MCF 10A (cell line): ENCODE results near the gene ITGAE. TPM values are rescaled to one million over a fixed set of nuclear protein-coding genes. Genes with fewer than 3 reads are reported as not detected.

Experiments
- BruUV-seq: library from RNA; stranded (reverse); fragments of 400-500 nt; replicated peaks from 2 replicates; lab custom pipeline; 2021; lab: Mats Ljungman, UMichigan
- CTCF ChIA-PET: fragments of 300-600 bp; sonication (Branson Sonifier 250); formaldehyde crosslinking; extraction: SDS; loops from one replicate; lab custom pipeline; 2021; ENCODE audit warnings: antibody characterized with exemption, inconsistent platforms; lab: Yijun Ruan, JAX
- POLR2A ChIA-PET: fragments of 300-600, 350-650 bp; sonication (Branson Sonifier 250); formaldehyde crosslinking; extraction: SDS; loops from one replicate; lab custom pipeline; 2020; ENCODE audit warnings: antibody characterized with exemption, inconsistent platforms; lab: Yijun Ruan, JAX
- DNase-seq: peaks from one replicate; pipeline ENCODE4 v3.0.0-alpha.2; 2018; ENCODE audit not compliant: unreplicated experiment
- H3K27ac Mint-ChIP-seq: one replicate; pipeline ENCODE4 v1.8.0; 2022; ENCODE audit warnings: mild to moderate bottlenecking, low read depth, mixed read lengths; ENCODE audit not compliant: unreplicated experiment
- H3K27me3 Mint-ChIP-seq: one replicate; pipeline ENCODE4 v1.8.0; 2022; ENCODE audit warnings: mixed read lengths; ENCODE audit not compliant: insufficient read depth, unreplicated experiment
- H3K36me3 Mint-ChIP-seq: one replicate; pipeline ENCODE4 v1.8.0; 2022; ENCODE audit warnings: mild to moderate bottlenecking, moderate library complexity, mixed read lengths; ENCODE audit not compliant: insufficient read depth, unreplicated experiment
- H3K4me1 Mint-ChIP-seq: one replicate; pipeline ENCODE4 v1.8.0; 2022; ENCODE audit warnings: mixed read lengths; ENCODE audit not compliant: insufficient read depth, unreplicated experiment
- H3K4me3 Mint-ChIP-seq: one replicate; pipeline ENCODE4 v1.8.0; 2022; ENCODE audit warnings: mild to moderate bottlenecking, moderate library complexity, mixed read lengths; ENCODE audit not compliant: unreplicated experiment
- H3K9me3 Mint-ChIP-seq: one replicate; pipeline ENCODE4 v1.8.0; 2022; ENCODE audit warnings: mixed read lengths; ENCODE audit not compliant: unreplicated experiment
- CTCF ChIP-seq: fragments of 200-600 bp; IDR thresholded peaks from one replicate; pipeline ENCODE4 v1.8.0; 2022; ENCODE audit warnings: antibody characterized with exemption, mild to moderate bottlenecking; ENCODE audit not compliant: unreplicated experiment
- intact Hi-C: fragments of 100-400 bp; cut with micrococcal nuclease; formaldehyde crosslinking; loops from 2 replicates; pipeline ENCODE4 v1.14.1; 2022
- total RNA-seq: library from RNA; stranded (reverse); gene quantifications from 2 replicates; pipeline ENCODE4 v1.2.3, GENCODE V29; 2022

ITGAE gene
- total RNA-seq, 1 experiment from 2014 or later: 26.6 TPM

GRCh38 chr17:3766779-3767178, 34.2 kb downstream of the ITGAE start:
- H3K4me3 Mint-ChIP-seq: no peak overlapping the region
- no peaks in the 10 kb centered on the region for H3K4me1 Mint-ChIP-seq
- CTCF ChIA-PET: no interaction called here
- H3K27me3 Mint-ChIP-seq: peaks cover 11% of the 10 kb centered on the region
- no peaks in the 10 kb centered on the region for H3K36me3 Mint-ChIP-seq
- POLR2A ChIA-PET: no interaction called here
- TF ChIP-seq CTCF: no peak
- no TSS peak for BruUV-seq
- H3K27ac Mint-ChIP-seq: no peak overlapping the region
- intact Hi-C loops: no loop called here
- no peak for DNase-seq
- H3K9me3 Mint-ChIP-seq: no peaks in the 10 kb centered on the region

GRCh38 chr17:3765981-3766380, 35.0 kb downstream of the ITGAE start:
- Mint-ChIP-seq H3K4me3 (no peak overlapping the region), H3K4me1 (no peaks in the 10 kb centered on the region), H3K36me3 (no peaks in the 10 kb centered on the region), H3K27me3 (peaks cover 11% of the 10 kb centered on the region), H3K9me3 (no peaks in the 10 kb centered on the region), H3K27ac (no peak overlapping the region)
- POLR2A ChIA-PET: no interaction called here
- CTCF ChIA-PET: no interaction called here
- no peak for TF ChIP-seq CTCF
- intact Hi-C loops: no loop called here
- DNase-seq: no peak
- BruUV-seq: no TSS peak

GRCh38 chr17:3763777-3764170, 37.2 kb downstream of the ITGAE start:
- POLR2A ChIA-PET: no interaction called here
- intact Hi-C loops: no loop called here
- DNase-seq: no peak
- Mint-ChIP-seq H3K36me3 (no peaks in the 10 kb centered on the region), H3K9me3 (peaks cover 8% of the 10 kb centered on the region), H3K4me3 (no peak overlapping the region), H3K27ac (no peak overlapping the region), H3K4me1 (no peaks in the 10 kb centered on the region), H3K27me3 (peaks cover 11% of the 10 kb centered on the region)
- CTCF ChIA-PET: no interaction called here
- no TSS peak for BruUV-seq
- TF ChIP-seq CTCF: no peak

- no peak for TF ChIP-seq CTCF
- Mint-ChIP-seq H3K36me3 (no peaks in the 10 kb centered on the region), H3K27ac (no peak overlapping the region), H3K27me3 (peaks cover 11% of the 10 kb centered on the region), H3K4me3 (no peak overlapping the region), H3K9me3 (peaks cover 8% of the 10 kb centered on the region), H3K4me1 (no peaks in the 10 kb centered on the region)
- BruUV-seq: no TSS peak
- intact Hi-C loops: no loop called here
- no peak for DNase-seq
- POLR2A ChIA-PET: no interaction called here
- CTCF ChIA-PET: interaction anchor here (0.7 kb wide), 1 partner anchor 118 kb away, joined by 4 read pairs; no protein-coding TSS in a partner anchor
Observed at GRCh38 chr17:3762922-3763776, 37.8 kb downstream of the ITGAE start.
